Left ventricle myocardium superior (tissue), 1 donor: ENCODE results near the gene NSUN3. TPM values are rescaled to one million over a fixed set of nuclear protein-coding genes. Genes with fewer than 3 reads are reported as not detected.
"Not testable (repeated sequence)": the region's sequence is repeated elsewhere in the genome, so short reads cannot be mapped to it uniquely, and the experiment has no call there.

Source experiments
- ATAC-seq: fragments of 200-7000 bp; cut with Tn5 transposase; one replicate; pipeline ENCODE4 v1.9.1; 2020; ENCODE audit warnings: mild to moderate bottlenecking, moderate library complexity
- DNase-seq: peaks from one replicate; pipeline ENCODE4 v3.0.0-alpha.2; 2020
- intact Hi-C: fragments of 100-400 bp; cut with micrococcal nuclease; formaldehyde crosslinking; loops from one replicate; pipeline ENCODE4 v1.11.0; 2022
- long read RNA-seq: library from polyadenylated mRNA; unstranded; transcript quantifications from one replicate; pipeline ENCODE4 v2.0.0, GENCODE V29; 2021
- total RNA-seq: library from RNA; stranded (reverse); fragmentation: NEBNext Ultra II Directional; extraction: Animal tissue kit (Norgen Biotek cat#: 25700); gene quantifications from one replicate; pipeline ENCODE4 v1.2.1, GENCODE V29; 2021
- donor health status: DM: no; HTN: yes; CAD: no; lungs with severe emphysema.

The NSUN3 gene
- total RNA-seq, result 5.7 TPM
- long read RNA-seq, partial matches to known transcripts, result 1 of 4 reads
- long read RNA-seq, other reads (novel, unspliced or antisense), result 2 of 4 reads

DNA sequence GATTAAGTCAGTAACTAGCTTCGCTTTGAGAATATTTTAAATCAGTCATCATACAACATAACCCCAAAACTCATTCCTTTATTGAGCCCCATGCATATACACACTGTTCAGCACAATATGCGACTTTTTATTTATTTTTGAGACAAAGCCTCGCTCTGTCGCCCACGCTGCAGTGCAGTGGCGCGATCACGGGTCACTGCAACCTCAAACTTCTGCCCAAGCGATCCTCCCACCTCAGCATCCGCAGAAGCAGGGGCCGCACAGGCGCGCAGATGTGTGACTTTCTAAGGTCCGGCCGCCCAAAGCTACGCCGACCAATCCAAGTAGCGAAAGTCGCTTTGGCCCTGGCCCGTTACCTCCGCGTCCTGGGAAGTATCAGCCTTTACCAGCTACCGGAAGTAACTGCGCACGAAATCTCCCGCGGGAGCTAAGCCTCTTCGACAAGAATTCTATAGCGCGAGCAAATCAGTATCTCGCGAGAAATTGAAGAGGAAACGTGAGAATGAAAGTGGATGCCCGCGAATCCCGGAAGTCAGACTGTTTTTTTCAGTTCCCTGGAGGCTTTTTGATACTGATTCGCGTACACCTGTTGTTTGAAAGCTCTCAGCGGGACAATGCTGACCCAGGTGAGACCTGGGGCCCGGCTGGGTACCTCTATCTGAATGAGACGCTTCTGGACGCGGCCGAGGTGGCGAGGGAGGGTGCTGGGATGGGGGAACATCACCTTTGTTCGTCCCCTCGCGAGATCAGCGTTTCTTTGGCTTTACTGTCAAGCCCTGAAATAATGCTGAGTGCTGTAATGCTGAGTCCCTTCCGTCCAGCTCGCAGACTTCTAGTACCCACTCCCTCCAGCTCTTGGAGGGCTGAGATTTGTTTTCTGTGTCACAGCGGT lies at the start of gene NSUN3, which contains the start of gene DHFR2:
Gene NSUN3, plus strand, starts transcription at position 549 of the 892 bp plus-strand sequence. Its CDS starts 66 bp downstream, at position 615.
Gene DHFR2, minus strand, starts transcription at position 404 of the 892 bp plus-strand sequence. CDS start 1,405 bp downstream, outside the sequence.
- DNase-seq, result peak; percentile 92

DNA sequence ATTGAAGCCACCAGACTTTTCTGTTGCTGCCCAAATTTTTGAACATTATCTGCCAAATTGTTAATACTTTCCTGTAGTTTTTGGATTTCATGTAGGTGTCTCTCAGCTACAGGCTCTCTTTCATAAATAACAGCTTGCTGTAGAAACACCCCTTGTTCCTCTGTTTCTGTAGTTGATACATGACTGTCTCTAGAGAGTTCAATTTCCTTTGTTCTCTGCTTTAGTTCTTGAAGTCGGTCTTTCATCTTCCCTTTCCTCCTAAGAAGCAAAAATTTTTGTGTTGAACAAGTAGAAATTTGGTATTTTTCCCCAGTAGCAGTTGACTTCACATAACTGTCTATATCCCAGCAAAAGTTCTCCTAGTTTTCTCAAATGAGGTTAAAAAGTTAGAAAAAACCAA lies 47.8 kb upstream of the NSUN3 start:
- ATAC-seq (no peak), DNase-seq (no peak)
- intact Hi-C loops, result no loop called here

More for the DNA sequence above, at the start of gene NSUN3, which contains the start of gene DHFR2:
- peak; percentile 97 for ATAC-seq
- intact Hi-C loops, result no loop called here

DNA sequence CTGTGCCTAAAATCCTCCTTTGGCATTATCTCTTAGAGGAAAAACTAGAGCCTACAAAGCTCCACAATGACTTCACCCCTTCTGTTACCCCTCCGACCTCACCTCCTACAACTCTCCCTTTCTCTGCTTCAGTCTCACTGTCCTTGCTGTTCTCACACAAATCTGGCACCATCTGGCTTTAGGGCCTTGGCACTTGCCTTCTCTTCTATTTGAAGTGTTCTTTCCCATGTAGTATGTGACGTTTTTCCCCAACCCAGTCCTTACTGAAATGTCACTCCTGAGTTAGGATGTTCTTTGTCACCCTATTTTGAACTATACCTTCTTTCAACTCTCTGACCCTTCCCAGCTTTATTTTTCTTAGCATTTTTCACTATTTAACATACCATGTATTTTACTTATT lies 43.2 kb upstream of the NSUN3 start:
- intact Hi-C loops, result no loop called here
- ATAC-seq (no peak), DNase-seq (no peak)

DNA sequence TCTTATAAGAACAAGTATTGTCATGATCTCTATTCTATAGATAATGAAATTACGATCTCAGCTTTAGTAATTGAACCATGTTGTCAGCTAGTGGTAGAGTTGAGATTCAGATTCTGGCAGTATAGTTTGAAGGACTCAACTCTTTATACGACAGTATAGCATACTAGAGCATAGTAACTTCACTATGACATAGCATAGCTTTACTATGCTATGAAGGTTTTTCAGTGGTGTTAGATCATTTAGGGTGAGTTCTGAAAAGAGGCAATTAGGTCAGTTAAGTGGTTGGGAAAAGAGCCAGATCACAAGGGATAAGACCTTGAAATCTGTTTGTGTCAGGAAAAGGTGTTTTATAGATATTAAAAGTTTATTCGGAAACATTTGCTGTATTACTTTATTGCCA lies 42.6 kb upstream of the NSUN3 start:
- no peak for DNase-seq

DNA sequence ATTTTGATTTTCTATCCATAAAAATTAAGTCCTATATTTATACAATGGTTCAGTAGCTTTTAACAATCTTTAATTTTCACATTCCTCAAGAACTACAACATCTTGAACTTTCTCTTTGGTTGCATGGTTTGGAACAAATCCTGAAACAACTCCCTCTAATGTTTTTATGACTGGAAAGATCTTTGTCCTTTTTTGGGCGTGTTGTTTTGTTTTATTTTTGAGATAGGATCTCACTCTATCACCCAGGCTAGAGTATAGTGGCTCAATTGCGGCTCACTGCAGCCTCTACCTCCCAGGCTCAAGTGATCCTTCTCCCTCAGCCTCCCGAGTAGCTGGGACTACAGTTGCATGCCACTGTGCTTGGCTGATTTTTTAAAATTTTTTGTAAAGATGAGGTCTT lies 38.5 kb upstream of the NSUN3 start:
- intact Hi-C loops, result no loop called here
- DNase-seq, result no peak
- ATAC-seq, result no peak

More for the DNA sequence above, 42.6 kb upstream of the NSUN3 start:
- intact Hi-C loops, result no loop called here
- no peak for ATAC-seq

DNA sequence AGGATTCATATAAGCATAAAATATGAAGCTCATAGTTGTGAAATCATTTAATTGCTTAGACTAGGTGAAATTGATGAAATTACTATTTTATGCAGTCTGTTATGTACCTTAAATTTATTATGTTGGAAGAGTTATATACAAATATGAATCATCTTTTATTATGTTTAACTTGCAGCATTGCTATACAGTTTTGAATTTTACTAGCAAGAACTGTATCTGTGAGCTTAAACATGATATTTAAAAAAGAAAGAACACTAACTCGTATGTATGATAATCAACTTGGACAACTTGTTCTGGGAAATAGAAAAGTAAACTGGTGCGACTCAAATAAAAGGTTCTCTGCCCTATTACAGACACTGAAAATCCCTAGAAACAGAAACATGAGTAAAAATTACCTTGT lies 36.2 kb upstream of the NSUN3 start:
- ATAC-seq, result no peak
- no peak for DNase-seq
- intact Hi-C loops, result no loop called here

DNA sequence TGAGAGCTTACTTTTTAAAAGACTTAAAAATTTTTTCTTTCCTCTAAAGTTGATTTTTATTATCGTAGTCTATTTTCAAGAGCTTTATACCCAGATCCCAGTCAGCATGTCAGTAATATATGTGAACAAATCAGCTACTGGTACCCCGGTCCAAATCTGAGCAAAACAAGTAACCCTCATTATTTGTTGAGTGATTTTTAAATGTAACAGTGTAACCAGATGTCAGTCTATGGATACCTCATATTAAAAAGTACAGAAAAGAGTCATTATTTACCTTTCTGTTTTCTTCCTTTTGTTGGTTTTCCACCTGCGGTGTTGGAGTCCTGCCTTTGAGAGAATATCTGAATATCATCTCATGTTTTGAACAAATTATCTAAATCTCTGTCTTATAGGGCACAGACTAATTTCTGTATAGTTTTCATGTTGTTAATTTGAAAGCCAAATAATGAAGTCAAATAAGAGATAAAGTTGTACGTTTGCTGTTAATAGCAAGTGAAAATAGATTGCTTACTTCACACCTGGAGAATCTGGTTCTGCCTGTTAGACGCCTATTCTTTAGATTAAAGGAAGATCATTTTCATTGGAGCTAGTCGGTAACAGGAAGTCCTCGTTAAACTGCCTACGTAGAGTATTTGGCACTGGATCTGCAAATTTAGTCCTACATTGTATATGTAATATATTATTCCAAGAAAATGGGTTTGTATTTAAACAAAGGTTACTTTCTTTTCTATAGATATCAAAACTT lies 34.6 kb upstream of the NSUN3 start, which contains the start of gene STX19:
Gene STX19, minus strand, starts transcription at position 505 of the 745 bp plus-strand sequence. CDS start 13,328 bp downstream, outside the sequence.
- no peak for DNase-seq
- intact Hi-C loops, result no loop called here
- no peak for ATAC-seq

DNA sequence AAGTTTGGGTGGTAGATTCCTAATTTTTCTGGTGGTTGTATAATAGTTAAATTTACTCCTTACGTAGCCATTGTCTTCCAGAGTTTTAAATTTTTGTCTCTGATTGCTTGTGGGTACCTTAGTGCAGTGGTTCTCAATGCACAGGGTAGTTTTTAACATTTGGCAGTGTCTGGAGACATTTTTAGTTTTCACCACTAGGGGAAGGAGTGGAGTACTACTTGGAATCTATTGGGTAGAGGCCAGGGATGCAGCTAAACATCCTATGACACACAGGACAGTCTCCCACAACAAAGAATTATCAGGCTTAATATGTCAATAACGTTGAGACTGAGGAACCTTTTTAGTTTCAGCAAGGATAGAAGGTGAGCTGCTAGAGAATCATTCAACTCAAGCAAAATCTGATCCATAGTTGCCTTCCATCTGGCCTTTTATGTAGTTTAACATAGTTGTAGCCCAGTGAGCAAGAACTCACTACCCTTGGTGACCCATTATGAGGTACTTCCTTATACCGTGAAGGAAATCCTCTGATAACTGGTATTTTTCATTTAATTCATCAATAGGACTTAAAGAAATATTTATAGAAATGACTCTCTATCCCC lies 25.9 kb upstream of the NSUN3 start:
- ATAC-seq (no peak), DNase-seq (no peak)
- intact Hi-C loops, result no loop called here

DNA sequence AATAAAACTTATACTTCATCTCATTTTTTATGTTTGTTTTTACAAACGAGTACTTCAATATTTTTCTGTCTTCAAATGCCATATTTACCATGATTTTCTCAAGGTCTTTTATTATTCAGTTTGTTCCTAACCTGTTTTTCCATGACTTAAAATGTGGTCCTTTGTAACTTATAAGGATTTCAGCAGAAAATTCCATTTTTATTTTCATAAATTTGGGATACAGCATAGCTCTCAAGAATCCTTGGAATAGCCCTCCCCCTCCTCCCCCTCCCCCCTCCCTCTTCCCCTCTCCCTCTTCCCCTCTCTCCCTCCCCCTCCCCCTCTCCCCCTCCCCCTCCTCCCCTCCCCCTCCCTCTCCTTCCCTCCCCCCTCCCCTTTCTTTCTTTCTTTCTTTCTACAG lies 19.6 kb upstream of the NSUN3 start:
- DNase-seq, result no peak
- intact Hi-C loops, result no loop called here
- no peak for ATAC-seq

DNA sequence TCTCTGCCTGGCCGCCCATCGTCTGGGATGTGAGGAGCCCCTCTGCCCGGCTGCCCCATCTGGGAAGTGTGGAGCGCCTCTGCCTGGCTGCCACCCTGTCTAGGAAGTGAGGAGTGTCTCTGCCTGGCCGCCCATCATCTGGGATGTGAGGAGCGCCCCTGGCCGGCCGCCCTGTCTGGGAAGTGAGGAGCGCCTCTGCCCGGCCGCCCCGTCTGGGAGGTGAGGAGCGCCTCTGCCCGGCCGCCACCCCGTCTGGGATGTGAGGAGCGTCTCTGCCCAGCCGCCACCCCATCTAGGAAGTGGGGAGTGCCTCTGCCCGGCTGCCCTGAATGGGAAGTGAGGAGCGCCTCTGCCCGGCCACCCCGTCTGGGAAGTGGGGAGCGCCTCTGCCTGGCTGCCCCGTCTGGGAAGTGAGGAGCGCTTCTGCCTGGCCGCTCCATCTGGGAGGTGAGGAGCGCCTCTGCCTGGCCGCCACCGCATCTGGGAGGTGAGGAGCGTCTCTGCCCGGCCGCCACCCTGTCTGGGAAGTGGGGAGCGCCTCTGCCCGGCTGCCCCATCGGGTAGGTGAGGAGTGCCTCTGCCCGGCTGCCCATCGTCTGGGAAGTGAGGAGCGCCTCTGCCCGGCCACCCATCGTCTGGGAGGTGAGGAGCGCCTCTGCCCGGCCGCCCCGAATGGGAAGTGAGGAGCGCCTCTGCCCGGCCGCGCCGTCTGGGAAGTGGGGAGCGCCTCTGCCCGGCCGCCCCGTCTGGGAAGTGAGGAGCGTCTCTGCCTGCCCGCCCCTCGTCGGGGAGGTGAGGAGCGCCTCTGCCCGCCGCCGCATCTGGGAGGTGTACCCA lies 18.5 kb upstream of the NSUN3 start:
- DNase-seq, intact Hi-C loops, ATAC-seq: not testable (repeated sequence)

DNA sequence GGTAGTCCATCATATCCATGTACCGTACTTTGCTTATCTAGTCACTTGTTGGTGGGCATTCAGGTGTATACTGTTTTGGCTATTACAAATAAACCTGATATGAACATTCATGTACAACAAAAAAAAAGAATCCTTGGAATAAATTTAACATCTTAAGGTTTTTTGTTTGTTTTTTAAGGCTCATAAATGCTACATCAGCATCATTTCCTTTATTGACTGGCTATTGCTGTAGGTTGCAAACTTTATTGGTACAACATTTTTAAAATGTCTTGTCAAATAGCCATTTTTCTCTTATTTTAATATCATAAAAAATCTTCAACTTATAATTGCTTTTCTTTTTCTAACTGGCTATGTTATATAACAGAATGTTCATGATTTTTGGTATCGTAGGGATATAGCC lies 16.3 kb upstream of the NSUN3 start:
- no peak for DNase-seq
- ATAC-seq, result no peak
- intact Hi-C loops, result no loop called here

DNA sequence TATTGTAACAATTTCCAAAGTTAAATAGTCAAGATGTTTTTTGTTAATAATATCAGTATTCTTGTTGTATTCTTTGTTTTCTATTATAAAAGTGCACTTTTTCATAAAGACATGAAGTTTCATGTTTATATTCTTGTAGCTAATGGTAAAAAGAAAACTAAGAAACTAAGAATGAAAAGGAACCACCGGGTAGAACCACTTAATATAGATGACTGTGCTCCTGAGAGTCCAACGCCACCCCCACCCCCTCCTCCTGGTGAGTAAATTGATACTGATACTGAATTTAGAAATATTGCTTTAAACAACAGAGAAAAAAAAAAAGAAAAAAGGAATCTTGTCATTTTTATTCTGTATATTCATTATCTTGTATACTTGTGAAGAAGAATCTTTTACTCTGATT lies 13.6 kb upstream of the NSUN3 start:
- no peak for DNase-seq
- no peak for ATAC-seq
- intact Hi-C loops, result no loop called here

DNA sequence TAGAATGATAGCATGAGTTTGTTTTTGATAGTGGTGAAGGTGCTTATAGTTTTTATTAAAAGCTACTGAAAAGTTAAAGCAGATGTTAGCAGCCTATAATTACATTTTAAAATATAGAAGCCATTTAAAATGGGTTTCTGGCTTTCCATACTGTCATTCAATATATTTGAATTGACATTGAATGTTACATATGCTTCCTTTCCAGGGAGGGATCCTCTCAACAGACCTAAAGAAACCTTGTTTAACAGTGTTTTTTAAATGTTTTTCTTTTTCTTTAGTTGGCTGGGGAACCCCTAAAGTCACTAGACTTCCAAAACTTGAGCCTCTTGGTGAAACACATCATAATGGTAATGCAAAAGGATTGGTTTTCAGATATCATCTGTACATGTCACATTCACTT lies 12.3 kb upstream of the NSUN3 start:
- no peak for DNase-seq
- ATAC-seq, result no peak
- intact Hi-C loops, result no loop called here

DNA sequence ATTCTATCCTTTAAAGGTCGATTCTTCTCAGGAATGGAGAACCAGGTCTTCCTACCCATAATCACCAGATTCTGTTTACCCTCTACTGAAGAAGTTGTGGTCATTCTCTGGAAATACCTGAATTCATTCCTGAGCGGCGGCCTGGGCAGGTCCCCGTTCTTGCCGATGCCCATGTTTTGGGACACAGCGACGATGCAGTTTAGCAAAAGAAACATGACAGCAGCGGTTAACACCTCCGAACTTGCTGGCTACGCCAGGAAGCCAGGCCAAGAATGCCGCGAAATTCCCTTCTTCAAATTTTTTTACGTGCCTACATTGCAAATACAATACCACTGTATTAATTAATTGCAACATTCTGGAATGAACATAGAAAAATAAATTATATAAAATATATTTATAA lies 1.6 kb upstream of the NSUN3 start:
- ATAC-seq (no peak), DNase-seq (no peak)
- intact Hi-C loops, result no loop called here

DNA sequence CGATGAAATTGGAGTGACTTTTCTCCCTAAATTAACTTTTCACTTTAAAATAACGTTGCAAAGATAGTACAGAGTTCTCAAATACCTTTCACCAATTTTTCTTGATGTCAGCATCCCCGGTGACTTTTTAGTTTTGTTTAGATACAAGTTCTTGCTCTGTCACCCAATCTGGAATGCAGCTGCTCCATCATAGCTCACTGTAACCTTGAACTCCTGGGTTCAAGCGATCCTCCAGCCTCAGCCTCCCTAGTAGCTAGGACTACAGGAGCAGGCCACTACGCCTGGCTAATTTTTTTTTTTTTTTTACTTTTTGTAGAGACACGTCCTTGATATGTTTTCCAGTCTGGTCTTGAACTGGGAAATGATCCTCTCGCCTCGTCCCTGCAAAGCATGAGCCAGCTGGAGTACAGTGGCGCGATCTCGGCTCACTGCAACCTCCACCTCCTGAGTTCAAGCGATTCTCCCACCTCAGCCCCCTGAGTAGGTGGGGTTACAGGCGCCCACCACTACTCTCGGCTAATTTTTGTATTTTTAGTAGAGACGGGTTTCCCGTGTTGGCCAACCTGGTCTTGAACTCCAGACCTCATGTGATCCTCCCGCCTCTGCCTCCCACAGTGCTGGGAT lies 747 bp downstream of the NSUN3 start:
- intact Hi-C loops, result no loop called here
- ATAC-seq, result no peak
- no peak for DNase-seq

DNA sequence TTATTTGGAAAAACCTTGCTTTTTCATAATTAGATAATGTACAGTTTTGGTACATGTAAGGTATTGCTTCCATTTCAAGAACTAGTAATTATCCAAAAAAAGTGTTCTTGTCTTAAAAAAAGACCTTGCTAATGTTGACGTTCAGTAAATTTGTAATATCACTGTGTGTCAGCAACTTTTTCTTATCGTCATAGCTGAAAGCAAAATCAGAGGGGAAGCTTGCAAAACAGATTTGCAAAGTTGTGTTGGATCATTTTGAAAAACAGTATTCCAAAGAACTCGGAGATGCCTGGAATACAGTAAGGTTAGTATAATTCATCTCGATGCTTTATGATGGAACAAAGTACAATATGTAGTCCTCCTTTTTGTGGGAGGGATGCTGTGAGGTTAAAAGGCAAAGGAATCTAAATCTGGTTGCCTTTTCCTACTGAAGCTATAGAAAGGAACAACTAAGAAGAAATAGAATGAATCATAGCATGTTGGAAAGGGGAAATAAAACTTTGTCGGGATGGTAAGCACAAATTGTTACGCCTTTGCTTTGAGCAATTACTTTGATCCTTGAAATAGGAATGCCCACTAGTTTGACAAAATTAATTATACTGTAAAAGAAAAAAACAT lies 1.5 kb downstream of the NSUN3 start:
- intact Hi-C loops, result no loop called here
- no peak for DNase-seq
- ATAC-seq, result no peak

DNA sequence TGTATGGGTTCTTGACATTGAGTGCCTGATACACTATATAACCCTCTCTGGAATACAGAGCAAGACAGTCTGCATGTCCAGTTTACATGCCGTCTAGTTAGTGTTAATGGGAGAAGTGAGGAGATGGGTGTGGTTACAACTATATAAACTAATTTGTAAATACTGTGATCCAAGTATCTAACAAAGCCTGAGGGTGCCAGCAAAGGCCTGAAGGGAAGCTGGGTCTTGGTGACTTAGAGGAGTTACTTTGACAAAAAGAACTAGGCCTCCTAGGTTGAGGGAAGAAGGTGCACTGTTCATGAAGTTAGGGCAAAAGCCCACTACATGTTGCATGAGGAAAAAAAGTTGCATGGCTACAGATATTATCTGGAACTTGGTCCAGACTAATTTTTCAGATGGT lies 2.3 kb downstream of the NSUN3 start:
- no peak for DNase-seq
- intact Hi-C loops, result loop anchor here (5.0 kb wide), 2 partner anchors 63 to 153 kb away; no protein-coding TSS in a partner anchor
- no peak for ATAC-seq
